ENCODE data around the gene AQP7.

GRCh38 chr9:33442125-33442524 lies 39.8 kb upstream of the AQP7 start:
- TF ChIP-seq POLR2AphosphoS5 (IDR thresholded peaks at IDR 0.05), result no peak
- TF ChIP-seq, protein P1, sequence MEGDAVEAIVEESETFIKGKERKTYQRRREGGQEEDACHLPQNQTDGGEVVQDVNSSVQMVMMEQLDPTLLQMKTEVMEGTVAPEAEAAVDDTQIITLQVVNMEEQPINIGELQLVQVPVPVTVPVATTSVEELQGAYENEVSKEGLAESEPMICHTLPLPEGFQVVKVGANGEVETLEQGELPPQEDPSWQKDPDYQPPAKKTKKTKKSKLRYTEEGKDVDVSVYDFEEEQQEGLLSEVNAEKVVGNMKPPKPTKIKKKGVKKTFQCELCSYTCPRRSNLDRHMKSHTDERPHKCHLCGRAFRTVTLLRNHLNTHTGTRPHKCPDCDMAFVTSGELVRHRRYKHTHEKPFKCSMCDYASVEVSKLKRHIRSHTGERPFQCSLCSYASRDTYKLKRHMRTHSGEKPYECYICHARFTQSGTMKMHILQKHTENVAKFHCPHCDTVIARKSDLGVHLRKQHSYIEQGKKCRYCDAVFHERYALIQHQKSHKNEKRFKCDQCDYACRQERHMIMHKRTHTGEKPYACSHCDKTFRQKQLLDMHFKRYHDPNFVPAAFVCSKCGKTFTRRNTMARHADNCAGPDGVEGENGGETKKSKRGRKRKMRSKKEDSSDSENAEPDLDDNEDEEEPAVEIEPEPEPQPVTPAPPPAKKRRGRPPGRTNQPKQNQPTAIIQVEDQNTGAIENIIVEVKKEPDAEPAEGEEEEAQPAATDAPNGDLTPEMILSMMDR (IDR thresholded peaks at IDR 0.05), result no peak
- no peak for TF ChIP-seq POLR2A (IDR thresholded peaks at IDR 0.05)
